Fibroblast of mammary gland (primary cell): ENCODE results near the gene MIS12.
A peak's percentile ranks its signal among the peaks of the same experiment; 100 is the strongest.

Experiments
- DNase-seq: peaks from one replicate; pipeline ENCODE4 v3.0.0-alpha.2; 2010; ENCODE audit warnings: low read depth
- H3K4me3 ChIP-seq: 2 replicates; pipeline ENCODE4 v1.5.1; 2011; ENCODE audit warnings: low read depth, mild to moderate bottlenecking, low read length, moderate library complexity; ENCODE audit not compliant: control insufficient read depth
- TF ChIP-seq, protein P1 (sequence below): conservative IDR thresholded peaks from 2 replicates; pipeline ENCODE4 v1.5.1; 2011; ENCODE audit warnings: low read depth, low read length, inconsistent platforms; ENCODE audit not compliant: control insufficient read depth, insufficient read depth

Gene MIS12

DNA sequence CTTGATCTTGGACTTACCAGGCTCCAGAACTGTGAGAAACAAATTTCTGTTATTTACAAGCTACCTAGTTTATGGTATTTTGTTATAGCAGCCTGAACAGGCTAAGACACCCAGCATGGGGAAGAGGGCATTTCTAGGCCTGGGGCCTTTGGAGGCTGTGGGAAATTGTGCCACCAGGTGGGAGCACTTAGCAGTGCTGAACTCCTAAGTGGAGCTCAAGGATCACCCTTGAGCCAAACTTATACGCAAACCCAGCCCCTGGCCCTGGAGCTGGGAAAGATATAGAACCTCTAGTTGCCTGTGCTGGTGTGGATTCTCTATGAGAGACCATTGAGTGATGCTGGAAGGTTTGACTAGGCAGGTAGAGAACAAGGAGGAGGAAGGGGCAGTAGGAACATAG is 36.1 kb downstream of the MIS12 start:
- no peak for DNase-seq
- TF ChIP-seq, protein P1, sequence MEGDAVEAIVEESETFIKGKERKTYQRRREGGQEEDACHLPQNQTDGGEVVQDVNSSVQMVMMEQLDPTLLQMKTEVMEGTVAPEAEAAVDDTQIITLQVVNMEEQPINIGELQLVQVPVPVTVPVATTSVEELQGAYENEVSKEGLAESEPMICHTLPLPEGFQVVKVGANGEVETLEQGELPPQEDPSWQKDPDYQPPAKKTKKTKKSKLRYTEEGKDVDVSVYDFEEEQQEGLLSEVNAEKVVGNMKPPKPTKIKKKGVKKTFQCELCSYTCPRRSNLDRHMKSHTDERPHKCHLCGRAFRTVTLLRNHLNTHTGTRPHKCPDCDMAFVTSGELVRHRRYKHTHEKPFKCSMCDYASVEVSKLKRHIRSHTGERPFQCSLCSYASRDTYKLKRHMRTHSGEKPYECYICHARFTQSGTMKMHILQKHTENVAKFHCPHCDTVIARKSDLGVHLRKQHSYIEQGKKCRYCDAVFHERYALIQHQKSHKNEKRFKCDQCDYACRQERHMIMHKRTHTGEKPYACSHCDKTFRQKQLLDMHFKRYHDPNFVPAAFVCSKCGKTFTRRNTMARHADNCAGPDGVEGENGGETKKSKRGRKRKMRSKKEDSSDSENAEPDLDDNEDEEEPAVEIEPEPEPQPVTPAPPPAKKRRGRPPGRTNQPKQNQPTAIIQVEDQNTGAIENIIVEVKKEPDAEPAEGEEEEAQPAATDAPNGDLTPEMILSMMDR, result no peak
- no peak overlapping the region for H3K4me3 ChIP-seq

- TF ChIP-seq, protein P1, result no peak
- peak; percentile 19 for DNase-seq
- H3K4me3 ChIP-seq, result no peak overlapping the region
Observed at GRCh38 chr17:5523249-5523648, 36.9 kb downstream of the MIS12 start.

GRCh38 chr17:5526821-5527598 is 40.6 kb downstream of the MIS12 start:
- TF ChIP-seq, protein P1, result no peak
- H3K4me3 ChIP-seq, result no peak overlapping the region
- peak; percentile 97 for DNase-seq

- DNase-seq, result no peak
- no peak overlapping the region for H3K4me3 ChIP-seq
- TF ChIP-seq, protein P1, result no peak
Observed at GRCh38 chr17:5527601-5528250, 41.4 kb downstream of the MIS12 start.

GRCh38 chr17:5530265-5531084 is 44.1 kb downstream of the MIS12 start:
- TF ChIP-seq, protein P1, result no peak
- H3K4me3 ChIP-seq, result no peak overlapping the region
- no peak for DNase-seq

DNA sequence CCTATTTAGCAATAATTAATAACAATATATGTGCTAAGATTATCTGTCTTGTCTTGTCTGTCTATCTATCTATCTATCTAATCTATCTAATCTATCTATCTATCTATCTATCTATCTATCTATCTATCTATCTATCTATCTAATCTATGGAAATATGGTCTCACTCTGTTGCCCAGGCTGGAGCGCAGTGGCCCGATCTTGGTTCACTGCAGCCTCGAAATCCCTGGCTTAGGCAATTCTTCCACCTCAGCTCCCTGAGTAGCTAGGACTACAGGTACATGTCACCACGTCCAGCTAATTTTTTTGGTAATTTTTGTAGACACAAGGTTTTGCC is 44.7 kb downstream of the MIS12 start:
- no peak for DNase-seq
- TF ChIP-seq, protein P1, result no peak
- H3K4me3 ChIP-seq, result no peak overlapping the region
